HG03108 (cell line): ENCODE measurements around the gene ACTR3C.
A peak's percentile ranks its signal among the peaks of the same experiment; 100 is the strongest.

Experiments used
- ATAC-seq: cut with Tn5 transposase; IDR thresholded peaks from one replicate; pipeline ENCODE4 v1.9.1; 2021; ENCODE audit warnings: moderate library complexity; ENCODE audit not compliant: unreplicated experiment

ACTR3C gene

GRCh38 chr7:150359622-150360362 is 36.4 kb upstream of the ACTR3C start:
- ATAC-seq = no peak

- no peak for ATAC-seq
Measured at GRCh38 chr7:150358988-150359621, 35.8 kb upstream of the ACTR3C start.

- ATAC-seq = no peak
Measured at GRCh38 chr7:150358433-150358832, 35.1 kb upstream of the ACTR3C start.

GRCh38 chr7:150357771-150358427 is 34.6 kb upstream of the ACTR3C start:
- no peak for ATAC-seq

GRCh38 chr7:150357270-150357669 is 33.9 kb upstream of the ACTR3C start:
- ATAC-seq = peak; percentile 55

- ATAC-seq = no peak
Measured at GRCh38 chr7:150356265-150356897, 33.0 kb upstream of the ACTR3C start.

GRCh38 chr7:150355666-150356059 is 32.3 kb upstream of the ACTR3C start:
- ATAC-seq = no peak

GRCh38 chr7:150351587-150352194 is 28.3 kb upstream of the ACTR3C start:
- ATAC-seq = no peak

- no peak for ATAC-seq
Measured at GRCh38 chr7:150346922-150347321, 23.6 kb upstream of the ACTR3C start.

GRCh38 chr7:150345012-150345411 is 21.7 kb upstream of the ACTR3C start:
- ATAC-seq = no peak

- no peak for ATAC-seq
Measured at GRCh38 chr7:150344299-150344698, 21.0 kb upstream of the ACTR3C start.

- no peak for ATAC-seq
Measured at GRCh38 chr7:150343225-150343624, 19.9 kb upstream of the ACTR3C start.

- no peak for ATAC-seq
Measured at GRCh38 chr7:150342121-150342408, 18.7 kb upstream of the ACTR3C start.

- no peak for ATAC-seq
Measured at GRCh38 chr7:150341263-150342120, 18.1 kb upstream of the ACTR3C start, which contains the start of gene RARRES2. TSS of gene RARRES2 (minus strand) at chr7:150341629. CDS start at chr7:150340609, 1,020 bp downstream.

GRCh38 chr7:150340875-150341262 is 17.5 kb upstream of the ACTR3C start:
- ATAC-seq = no peak

GRCh38 chr7:150340024-150340749 is 16.8 kb upstream of the ACTR3C start:
- no peak for ATAC-seq

- no peak for ATAC-seq
Measured at GRCh38 chr7:150339409-150339809, 16.1 kb upstream of the ACTR3C start.

GRCh38 chr7:150338166-150338829 is 15.0 kb upstream of the ACTR3C start:
- ATAC-seq = no peak

- no peak for ATAC-seq
Measured at GRCh38 chr7:150337659-150338081, 14.3 kb upstream of the ACTR3C start.
